GM10266 (cell line): ENCODE results near the gene SEPHS1.
A peak's percentile ranks its signal among the peaks of the same experiment; 100 is the strongest.

ENCODE experiments used
- DNase-seq: peaks from one replicate; pipeline ENCODE4 v3.0.0; 2012; ENCODE audit errors: extremely low spot score
- CTCF ChIP-seq: IDR thresholded peaks from 2 replicates; pipeline ENCODE4 v1.5.1; 2012; ENCODE audit warnings: mild to moderate bottlenecking, low read depth; ENCODE audit not compliant: control insufficient read depth, insufficient read depth; ENCODE audit errors: missing control alignments

SEPHS1 gene

GRCh38 chr10:13299437-13300287 is 48.4 kb downstream of the SEPHS1 start, which contains the start of gene PHYH:
PHYH (minus strand) TSS chr10:13300064; CDS start chr10:13300042, 22 bp downstream.
- no peak for TF ChIP-seq CTCF
- DNase-seq = peak; percentile 88

GRCh38 chr10:13298748-13299436 is 49.2 kb downstream of the SEPHS1 start:
- no peak for TF ChIP-seq CTCF
- no peak for DNase-seq

GRCh38 chr10:13296476-13296875 is 51.6 kb downstream of the SEPHS1 start:
- TF ChIP-seq CTCF = no peak
- DNase-seq = no peak

DNA sequence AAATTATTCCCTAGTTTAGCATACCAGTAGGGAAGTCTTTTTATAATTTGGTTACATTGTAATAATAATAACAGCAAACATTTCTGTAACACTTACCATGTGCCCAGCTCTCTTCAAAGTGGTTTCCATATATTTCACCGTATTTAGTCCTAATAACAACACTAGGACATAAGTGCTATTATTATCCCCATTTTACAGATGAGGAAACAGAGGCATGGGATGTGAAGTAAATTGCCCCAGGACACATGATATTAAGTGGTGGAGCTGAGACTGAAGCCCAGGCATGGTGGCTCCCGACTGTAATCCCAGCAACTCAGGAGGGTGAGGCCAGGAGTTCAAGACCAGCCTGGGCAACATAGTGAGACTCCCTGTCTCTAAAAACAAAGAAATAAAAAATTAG is 53.3 kb downstream of the SEPHS1 start:
- TF ChIP-seq CTCF = no peak
- DNase-seq = no peak

DNA sequence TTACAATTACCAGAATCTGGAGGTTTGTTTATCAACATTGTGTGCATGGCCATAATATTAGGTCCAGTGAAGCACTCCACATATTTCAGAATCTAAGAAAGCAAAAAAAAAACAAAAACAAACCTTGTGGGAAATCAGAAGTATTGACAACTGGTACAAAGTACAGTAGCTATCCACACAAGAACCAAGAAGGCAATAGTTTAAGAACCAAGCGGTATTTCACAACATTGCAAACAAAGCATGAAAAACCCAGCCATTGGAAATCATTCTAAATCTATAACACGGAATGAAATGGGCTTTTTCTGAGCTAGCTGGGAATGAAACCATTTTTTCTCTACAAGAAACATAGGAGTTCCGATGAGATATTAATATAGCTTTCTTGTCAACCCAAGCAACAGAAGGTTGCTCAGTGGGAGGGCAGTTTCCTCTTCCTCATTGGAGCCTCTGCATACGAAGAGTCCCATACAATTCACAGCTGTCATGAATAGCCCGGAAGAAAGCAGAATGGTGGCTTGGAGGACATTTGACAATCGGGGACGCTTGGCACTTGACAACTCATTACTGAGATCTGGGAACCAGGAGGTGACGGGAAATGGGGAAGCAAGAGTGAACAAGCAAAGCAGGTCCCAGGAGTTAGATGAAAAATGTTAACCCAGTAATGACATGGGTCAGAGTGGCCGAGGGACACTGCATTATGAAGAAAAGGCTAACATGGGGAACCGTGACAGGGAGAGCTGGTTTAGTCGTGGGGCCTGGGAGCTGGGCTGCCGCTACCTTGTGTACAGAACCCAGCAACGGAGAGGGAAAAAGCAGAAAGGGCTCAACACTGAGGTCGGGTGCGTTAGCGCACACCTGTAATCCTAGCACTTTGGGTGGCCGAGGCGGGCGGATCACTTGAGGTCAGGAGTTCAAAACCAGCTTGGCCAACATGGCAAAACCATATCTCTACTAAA is 56.0 kb downstream of the SEPHS1 start:
- no peak for DNase-seq
- TF ChIP-seq CTCF = no peak

DNA sequence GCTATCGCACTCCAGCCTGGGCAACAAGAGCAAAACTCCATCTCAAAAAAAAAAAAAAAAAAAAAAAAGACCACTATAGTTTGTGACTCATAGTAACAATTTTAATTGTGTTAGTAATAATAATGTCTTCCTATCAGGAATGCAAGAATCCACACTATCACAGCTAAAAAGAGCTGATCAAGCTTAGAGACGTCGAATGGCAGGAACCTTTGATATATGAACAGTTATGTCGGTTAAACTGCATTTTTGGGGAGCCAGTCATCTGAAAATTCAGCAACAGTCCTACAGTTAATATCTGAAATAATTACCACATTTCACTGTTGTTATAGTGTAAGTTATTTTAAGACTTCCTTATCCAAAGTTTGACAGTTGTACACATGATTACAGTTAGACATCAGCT is 57.0 kb downstream of the SEPHS1 start:
- DNase-seq = no peak
- no peak for TF ChIP-seq CTCF
